Stimulated activated CD4-positive, alpha-beta T cell treated with anti-CD3 and anti-CD28 coated beads, Interleukin-15, amount 100 ng/mL, for 48 hours (primary cell): Measurements from ENCODE around the gene KRT222.

ENCODE experiments used
- DNase-seq, 2 donors: peaks; one replicate each; pipeline ENCODE4 v3.0.0-alpha.2; 2020; ENCODE audit warnings: low read depth in 2 of 2

KRT222 gene

DNA sequence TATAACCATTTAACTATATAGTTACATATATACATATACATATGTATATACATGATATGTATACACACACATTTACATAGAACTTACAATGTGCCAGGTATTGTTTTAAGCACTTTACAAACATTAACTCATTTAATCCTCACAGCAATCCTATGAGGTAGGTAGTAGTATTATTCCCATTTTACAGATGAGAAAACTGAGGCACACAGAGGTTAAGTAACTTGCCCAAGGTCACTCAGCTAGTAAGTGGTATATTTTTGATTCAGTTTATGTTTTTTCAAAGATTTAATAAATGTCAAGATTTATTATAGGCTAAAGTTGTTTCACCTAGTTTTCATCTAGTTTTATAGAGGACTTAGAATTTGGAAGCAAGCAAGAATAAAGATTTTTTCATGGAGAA is 6.6 kb downstream of the KRT222 start:
- DNase-seq = no peak

DNA sequence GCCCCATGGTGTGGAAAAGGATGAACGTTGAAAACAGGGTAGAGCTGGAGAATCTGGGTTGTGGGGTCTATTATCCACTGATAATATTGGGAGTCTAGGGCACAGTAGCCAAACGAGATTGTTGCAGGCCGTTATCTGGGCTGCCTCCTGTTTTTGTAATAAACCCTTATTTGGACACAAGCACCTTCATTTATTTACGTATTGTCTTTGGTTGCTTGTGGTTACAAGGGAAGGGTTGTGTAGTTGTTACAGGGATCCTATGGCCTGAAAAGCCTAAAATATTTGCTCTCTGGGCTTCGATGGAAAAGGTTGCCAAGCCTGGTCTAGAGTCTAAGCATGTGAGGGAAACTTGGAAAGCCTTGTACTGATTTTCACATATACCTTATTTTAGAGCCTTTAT is 13.0 kb downstream of the KRT222 start:
- no peak for DNase-seq

DNA sequence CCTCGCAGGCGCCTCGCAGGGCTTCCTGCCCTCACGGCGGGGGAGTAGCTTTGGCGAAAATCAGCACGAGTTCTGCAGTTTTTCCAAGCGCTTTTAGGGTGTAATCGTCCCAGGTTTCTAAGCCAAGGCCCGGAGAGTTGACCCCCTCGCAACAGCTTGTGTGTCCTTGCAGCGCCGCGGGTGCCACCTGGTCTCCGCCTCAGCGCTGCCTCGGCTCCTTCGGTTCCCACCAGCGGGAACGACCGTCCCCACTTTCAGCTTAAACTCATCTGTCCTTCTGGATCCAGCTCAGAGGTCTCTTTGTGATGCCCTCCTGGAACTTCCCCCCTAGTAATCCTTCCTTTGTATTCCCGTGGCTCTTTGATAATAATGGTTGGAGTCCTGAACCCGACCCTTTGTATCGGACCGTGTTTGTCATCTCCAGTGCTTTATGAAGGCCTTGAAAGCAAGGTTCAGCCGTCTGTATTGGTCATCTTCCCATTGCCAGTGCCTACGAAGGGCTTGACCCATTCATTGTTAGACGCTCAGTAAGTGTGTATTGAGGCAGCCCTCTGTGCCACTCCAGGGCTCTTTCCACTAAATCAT is 16.5 kb downstream of the KRT222 start:
- no peak for DNase-seq

DNA sequence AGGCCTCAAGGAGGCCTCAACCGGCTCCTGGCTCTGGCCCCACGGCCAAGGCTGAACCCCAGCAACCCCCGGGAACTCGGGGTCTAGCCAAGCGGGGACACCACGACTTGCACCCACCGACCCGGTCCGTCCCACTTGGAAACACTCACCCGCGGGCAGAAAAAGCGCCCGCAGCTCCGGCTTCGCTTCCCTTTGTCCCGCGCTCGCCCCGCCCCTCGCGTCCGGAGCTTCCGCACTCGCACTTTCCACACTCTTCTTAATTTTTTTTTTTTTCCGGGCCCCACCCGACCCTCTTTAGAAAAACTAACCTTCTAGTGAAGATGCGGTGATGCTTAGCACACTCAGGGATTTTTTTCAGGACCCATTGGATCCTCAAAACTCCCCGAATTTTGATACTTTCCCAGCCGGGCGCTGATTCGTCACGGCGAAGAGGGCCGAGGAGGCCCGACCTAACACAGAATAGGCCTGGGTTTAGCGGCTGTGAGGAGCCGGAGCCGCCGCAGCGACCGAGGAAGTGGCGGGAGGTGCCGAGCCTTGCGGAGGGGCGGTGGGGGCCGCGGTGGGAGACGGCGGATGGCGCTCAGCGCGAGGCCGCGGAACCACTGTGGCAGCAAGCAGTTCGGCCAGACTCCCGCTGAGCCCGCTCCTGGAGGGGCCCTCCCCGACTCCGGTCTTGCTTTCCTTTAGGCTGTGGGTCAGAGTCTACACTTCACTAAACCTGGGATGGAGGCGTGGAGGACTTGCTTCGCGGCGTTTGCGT is 17.2 kb downstream of the KRT222 start, which contains the start of gene SMARCE1:
Gene SMARCE1 (minus strand): TSS at position 195 of the 760 bp plus-strand sequence. CDS start 2,016 bp downstream, outside the sequence.
- DNase-seq = peak; percentile 36 to 50

DNA sequence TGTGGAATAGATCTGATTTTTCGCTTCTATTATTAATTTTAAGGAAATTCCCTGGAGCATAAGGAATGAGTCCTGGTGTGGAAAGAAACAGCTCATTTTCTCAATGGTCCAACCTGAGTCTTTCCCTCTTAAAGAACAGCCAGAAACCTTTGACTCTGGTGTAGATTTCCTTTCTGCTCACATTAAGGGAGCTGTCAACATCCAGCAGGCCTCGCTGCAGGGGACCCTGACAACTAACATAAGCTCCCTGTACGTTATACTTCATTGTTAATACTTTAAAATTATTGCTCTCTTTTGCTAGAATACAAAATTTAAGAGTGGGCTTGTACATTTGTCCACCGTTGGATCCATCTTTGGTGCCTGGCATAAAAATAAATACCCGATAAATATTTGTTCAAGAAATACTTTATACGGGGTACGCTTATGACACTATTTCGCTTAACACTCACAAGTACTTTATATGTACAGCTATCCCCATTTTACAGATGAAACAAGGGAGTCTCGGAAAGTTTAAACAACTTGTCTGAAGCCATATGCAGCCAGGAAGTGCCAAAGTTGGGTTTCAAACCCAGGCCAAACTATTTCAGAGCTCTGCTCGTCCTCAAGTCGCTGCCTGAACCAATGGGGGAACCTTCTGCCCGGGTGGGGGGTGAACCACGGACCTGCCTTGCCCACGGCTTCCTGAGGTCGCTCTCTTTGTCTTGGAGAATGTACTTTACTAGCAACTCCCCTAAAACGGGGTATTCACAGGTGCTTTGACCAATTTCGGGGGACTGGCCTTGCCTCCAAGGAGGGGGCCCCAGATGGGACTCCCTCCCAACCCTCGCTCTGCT is 18.0 kb downstream of the KRT222 start:
- peak; percentile 12 to 15 for DNase-seq

DNA sequence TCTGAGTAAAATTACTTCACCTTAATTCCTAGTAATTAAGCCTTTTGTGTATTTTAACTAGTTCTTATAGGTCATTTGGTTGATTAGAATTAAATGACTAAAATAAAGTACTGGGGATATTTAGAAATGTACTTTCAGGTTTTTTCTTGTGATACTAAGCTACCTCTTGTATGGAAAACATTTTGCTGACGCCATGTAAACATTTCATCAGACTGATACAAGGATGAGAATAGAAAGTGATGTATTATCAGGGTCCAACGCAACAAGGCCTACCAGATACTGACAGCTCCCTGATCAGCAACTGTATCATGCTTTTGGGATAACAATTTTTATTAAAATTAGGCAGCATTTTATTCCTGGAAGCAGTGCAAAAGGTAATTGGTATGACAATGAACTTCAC is 19.0 kb downstream of the KRT222 start:
- no peak for DNase-seq

DNA sequence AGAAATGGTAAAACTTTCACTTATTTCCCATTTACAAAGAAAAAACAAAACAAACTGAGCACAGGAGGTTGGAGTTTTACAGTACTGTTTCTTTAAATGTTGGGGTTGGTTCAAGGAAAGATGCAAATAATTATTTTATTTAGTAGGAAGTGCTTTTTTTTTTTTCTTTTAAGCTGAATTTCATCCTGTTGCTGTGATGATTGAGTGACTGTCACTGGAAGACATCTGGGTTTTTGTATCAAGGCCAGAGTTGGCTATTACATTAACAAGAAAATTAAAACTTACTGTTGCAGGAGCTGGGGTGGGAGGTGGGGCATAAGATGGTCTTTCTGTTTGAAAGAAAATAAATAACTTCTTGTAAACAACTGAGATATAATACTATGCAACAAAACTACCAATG is 19.7 kb downstream of the KRT222 start:
- no peak for DNase-seq

DNA sequence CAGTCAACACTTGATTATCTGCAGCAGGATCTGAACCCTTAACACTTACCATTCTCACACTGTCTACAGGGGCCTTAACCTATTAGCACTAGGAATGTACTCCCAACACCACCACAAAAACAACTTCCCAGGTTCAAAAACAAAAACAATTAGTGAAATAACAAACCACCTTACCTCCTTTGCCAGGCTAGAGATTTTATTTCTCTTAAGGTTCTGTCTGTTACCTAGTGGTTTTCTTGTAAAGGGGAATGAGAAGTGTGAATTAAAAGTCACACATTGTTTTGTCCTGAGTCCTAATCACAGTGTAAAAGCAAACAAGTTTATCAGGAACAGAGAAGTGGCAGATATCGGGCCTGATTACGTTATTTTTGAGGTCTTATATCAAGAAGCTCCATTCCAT is 27.0 kb downstream of the KRT222 start:
- DNase-seq = no peak

DNA sequence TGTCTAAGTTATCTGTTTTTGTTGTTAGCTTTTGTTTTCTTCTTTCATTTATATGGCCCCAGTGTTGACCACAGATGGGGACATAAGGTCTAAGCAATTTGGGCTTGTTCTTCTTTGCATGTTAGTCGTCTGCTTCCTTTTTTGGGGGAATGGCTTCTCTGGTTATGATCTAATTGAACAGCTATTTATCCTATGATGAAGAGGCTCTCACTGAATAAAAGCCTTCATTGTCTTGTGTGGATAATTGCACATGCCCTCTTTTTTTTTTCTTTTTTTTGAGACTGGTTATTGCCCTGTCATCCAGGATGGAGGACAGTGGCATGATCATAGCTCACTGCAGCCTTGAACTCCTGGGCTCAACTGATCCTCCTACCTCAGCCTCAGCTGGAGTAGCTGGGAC is 31.1 kb downstream of the KRT222 start:
- no peak for DNase-seq

DNA sequence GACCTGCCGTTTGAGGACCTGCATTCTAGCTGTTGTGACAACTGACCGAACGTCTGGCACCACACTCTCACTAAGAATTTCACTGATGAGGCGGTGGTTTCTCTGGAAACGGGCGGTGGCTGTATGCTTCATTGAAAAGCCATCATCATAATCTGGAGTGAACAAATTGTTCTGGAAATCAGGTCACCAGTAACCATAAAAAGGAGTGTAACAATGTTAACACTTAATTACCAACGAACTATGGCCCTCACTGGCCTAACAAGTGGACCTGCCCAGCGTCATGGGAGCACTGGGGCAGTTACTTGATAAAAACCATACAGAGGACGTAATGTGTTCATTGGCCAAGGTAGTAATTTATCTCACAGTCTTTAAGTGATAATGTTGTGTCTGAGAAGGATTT is 32.8 kb downstream of the KRT222 start:
- DNase-seq = no peak

DNA sequence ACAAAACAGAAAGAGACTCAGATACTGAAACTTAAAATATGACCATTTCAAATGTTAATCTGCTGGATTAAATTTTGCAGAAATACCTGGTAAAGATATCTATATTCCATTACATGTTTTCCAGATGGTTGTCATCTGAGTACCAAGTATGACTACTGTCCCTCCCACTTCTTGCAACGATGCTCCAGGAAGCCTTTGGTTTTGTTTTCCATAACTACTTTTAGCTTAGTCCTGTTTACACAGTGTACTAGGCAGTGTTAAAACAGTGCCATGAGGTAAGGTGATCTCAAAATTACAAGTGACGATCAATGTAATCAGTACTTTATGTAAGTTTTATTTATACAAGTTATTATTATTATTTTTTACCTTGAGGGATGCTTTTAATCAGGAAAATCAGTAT is 35.1 kb downstream of the KRT222 start:
- no peak for DNase-seq

DNA sequence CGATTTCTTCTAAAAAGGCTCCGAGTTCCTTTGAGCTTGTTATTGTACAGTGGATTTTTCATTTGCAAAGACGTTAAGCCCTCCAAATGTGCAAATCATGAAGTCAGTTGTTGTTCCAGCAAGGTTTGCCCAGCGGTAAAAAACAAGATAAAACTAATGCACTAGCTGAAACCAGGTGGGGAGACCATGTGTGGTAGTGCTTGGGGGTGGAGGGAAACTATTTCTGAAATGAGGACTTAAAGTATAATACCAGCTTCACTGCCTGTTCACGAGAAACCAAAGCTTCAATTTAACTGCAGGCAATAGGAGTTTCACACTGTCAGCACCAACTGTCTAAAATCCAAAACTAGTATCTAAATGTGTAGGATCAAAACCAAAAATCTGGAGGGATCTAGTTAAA is 39.7 kb downstream of the KRT222 start:
- DNase-seq = no peak

DNA sequence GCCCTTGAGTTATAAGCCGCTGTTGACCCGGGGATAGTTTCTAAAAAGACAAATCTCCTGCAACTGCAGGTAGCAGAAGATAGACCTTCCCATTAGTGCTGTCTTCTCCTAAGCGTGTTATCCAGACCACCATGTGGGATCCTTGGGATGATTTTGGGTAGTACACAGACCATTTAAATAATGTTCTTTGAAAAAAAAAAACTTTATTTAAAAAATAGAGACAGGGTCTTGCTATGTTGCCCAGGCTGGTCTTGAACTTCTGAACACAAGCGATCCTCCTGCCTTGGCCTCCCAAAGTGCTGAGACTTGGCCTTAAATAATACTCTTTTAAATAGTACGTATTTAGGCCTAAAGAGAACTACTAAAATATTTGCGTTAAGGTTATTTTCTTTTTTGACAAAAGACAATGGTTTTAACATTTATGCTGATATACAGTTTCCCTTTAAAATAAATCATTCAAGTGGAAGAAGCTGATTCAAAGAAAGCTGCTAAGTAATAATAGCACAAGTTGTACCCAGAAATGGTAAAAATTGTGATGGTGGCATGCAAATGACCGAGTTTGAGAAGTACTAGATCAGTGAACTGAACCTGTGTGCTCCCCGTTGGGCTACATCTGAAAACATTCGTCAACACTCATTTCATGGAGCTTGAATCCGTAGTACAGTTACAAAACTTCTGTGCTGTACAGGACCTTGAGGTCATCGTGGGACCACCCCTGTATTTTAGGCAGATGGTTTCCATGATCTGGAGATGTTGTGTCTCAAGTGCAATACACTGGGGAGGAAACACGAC is 41.4 kb downstream of the KRT222 start:
- no peak for DNase-seq

DNA sequence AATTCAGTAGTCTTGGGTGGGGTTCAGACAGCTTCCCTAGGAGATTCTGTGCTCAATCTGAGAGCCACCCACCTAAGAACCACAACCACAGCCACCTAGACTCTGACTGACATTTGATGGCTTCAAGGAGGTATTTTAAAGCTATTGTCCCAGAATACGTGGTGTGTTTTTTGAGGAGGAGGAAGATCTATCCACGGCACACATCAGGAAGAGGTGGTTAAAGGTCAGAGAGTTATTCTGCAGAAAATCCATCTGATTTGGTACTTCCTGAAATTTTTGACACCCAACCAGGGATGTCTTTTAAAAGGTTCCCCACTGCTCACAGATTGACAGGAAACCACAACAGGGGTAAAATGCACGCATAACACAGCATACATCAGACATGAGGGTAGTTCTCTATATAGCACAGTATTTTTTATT is 42.5 kb downstream of the KRT222 start:
- no peak for DNase-seq

DNA sequence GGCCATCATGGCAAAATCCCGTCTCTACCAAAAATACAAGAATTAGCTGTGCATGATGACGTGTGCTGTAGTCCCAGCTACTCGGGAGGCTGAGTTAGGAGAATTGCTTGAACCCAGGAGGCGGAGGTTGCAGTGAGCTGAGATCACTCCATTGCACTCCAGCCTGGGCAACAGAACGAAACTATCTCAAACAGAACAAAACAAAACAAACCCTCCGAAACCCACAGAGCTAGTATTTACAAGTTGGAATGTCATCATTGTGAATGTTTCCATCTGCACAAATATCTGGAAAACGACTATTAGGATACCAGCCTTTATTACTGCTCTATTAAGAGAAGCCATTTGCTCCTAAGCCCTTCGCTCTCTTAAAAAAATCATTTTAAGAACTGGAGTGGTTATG is 43.4 kb downstream of the KRT222 start:
- no peak for DNase-seq

DNA sequence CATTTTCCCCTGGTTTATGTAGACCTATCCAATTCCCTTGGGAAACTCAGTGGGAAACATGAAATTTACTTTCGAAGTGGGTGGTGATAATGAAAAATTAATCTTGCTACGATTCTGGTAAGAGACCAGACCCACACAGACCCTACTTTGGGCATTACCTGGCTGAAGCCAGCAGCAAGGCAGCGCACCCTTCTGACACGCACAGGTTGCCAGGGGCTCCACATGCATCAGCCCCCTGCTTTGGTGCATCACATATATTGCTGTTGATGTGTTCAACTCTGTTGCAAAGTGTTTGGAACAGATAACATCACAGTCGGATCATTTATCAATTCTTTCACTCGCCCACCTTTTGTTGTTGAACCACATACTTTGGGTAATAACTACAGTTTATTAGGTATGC is 44.0 kb downstream of the KRT222 start:
- DNase-seq = no peak

DNA sequence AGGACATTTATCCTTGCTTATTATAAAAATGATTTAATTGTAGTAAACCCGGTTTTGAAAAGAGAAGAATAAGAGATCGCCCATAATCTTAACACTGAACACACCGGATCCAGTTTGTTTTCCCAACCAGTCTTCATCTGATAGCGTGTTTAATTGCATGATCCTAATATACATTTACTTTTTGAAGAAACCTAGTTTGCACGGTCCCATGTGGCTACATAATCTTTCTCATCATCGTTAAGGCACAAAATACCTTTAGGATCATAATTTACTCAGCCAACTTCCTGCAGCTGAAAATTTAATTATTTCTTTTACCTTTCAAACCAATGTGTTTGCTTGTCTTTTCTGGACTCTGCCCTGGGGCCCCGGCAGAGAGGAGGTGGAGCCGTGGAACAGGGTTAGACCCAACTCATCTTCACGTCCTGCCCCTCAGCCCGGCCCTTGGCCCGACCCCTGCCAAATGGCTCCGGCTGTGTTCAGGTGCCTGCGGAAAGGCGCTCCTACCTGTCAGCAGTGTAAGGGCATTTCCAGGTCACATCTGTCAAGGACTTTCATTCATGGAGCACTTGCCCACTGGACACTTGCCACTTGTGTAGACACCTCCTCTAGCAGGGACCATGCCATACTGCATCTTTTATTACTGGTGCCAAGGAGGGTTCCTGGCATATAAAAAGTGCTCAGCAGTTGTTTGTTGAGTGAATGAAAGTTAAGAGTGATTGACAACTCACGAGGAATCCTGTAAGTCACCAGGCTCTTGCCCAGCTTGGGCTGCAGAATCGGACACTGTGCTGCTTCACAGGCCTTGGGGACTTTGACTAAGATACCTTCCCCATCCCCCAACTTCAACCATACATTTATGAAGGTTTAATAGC is 46.0 kb downstream of the KRT222 start:
- no peak for DNase-seq

DNA sequence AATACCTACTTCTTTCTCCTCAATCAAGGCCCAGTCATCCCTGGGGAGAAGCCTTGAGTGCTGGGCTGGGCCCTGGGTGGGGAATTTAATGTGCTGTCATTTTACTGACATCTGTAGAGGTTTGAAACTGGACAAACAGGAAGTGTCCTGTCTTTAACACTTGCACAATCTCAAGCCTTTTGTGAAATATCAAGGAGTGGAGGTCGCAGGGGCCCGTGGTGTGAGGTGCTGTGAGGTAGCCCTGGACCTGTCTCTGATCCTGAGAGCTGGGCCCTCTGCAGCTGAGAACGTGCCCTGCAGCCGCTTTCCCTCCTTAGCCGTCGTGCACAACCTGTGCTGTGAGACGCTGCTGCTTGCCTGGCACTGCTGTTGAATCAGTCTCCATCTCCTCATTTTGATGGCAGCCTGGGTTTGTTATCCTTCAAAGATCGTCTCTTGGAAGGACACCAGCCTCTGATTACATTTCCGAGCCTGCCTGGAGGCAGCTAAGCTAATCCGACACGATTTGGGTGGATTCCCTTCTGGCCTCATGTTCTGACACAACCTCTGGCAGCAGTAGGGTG is 47.2 kb downstream of the KRT222 start:
- DNase-seq = no peak

DNA sequence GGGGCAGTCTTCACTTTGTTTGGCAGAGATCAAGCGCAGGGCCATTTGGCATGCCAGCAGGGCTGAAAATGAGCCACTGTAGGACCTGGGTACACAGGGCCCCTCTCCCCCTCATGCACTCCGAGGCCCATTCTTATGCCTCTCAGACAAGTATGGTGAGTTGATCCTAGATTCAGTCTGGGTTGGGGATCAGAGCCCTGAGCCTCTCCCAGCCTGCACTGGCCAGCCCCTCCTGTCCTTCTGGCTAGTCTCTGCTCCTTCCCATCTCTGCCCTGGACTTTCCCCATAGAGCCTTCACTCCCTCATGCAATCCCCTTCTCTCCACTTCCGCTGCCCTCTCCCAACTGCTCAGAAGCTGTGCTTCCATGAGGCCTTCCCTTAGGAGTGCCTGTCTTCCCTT is 48.4 kb downstream of the KRT222 start:
- no peak for DNase-seq

DNA sequence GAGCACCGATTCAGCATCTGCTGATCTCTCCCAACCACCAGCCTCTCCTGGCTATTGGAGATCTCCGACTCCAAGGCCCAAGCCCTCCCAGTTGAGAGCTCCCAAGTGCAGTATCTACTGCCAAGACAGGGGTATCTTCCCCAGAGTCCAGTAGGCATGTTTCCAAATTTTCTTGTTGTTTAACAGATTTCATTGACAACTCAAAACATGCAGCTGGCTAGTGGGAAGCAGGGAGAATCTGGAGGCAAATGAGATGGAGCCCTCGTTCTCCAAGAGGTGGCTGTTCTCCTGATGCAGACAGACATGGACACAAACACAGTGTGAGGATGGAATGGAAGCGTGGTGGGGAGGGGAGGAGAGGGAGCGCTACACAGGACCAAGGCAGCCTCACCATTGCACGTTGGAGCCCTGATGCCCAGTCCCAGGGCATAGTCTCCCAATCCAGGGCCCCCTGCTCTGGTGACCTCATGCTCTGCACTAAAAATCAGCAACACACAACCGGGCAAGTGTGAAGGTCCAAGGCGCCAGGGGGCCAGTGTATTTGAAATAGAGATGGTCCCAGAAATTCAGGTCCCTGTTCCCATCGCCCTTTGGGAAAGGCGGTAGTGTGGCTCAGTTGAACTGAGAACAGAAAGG is 49.0 kb downstream of the KRT222 start:
- no peak for DNase-seq
